ENCODE measurements around the gene TMEM198. TPM values are rescaled to one million over a fixed set of nuclear protein-coding genes. Genes with fewer than 3 reads are reported as not detected.

TMEM198 gene
- total RNA-seq, 2 experiments from 2014 or later: 2.5 to 6.6 TPM

GRCh38 chr2:219512524-219513216 lies 31.2 kb upstream of the TMEM198 start:
- no peak overlapping the region for H3K4me2 ChIP-seq (ENCODE audit: low read length)
- TF ChIP-seq CTCF (conservative IDR thresholded peaks at IDR 0.05; ENCODE audit: low read length) (no peak), EZH2phosphoT487 (IDR thresholded peaks at IDR 0.05; ENCODE audit: borderline replicate concordance, low read depth, low read length) (no peak)
- intact Hi-C loops (cut with micrococcal nuclease; ENCODE audit: unreplicated experiment): no loop called here

DNA sequence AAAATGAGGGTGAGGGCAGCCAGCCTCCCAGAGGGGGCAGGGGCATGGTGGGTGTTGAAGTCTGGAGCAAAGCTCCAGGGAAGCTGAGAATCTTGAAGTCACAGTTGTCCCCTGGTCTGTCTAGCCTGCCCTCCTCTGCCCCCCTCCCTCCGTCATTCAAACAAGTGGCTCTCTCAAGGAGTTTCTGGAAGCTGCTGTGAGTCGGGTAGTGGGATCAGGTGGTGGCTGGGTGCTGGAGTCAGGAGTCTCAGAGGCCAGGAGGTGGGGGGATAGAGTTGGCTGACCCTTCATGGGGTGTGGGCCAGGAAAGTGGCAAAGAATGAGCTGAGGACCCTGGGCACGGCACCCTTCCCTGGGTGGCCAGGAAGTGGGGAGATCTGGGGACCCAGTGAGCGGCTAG lies 30.0 kb upstream of the TMEM198 start:
- Histone ChIP-seq H3K4me3 (ENCODE audit: low read depth, low read length, poor library complexity, severe bottlenecking) (no peak overlapping the region), H3K9me2 (ENCODE audit: insufficient read depth, low read length) (no peaks in the 10 kb centered on the region), H3K79me2 (ENCODE audit: insufficient read depth, low read depth, low read length) (no peaks in the 10 kb centered on the region), H3K4me2 (ENCODE audit: low read length) (no peak overlapping the region), H3K9me3 (ENCODE audit: low read length) (no peaks in the 10 kb centered on the region), H3K27ac (ENCODE audit: low read depth, low read length, poor library complexity, severe bottlenecking) (no peak overlapping the region), H4K20me1 (ENCODE audit: insufficient read depth, low read length) (no peaks in the 10 kb centered on the region), H3K36me3 (ENCODE audit: insufficient read depth, low read length) (no peaks in the 10 kb centered on the region), H3K4me1 (ENCODE audit: insufficient read depth, low read length, poor library complexity, severe bottlenecking) (peaks cover 8% of the 10 kb centered on the region), H2AFZ (ENCODE audit: low read length) (no peak overlapping the region)
- DNase-seq (ENCODE audit: low spot score): no peak
- no TSS peak for BruUV-seq (replicated peaks)
- CTCF ChIA-PET (ENCODE audit: unreplicated experiment): no interaction called here
- intact Hi-C loops (cut with micrococcal nuclease; ENCODE audit: unreplicated experiment): no loop called here
- TF ChIP-seq EZH2phosphoT487 (IDR thresholded peaks at IDR 0.05; ENCODE audit: borderline replicate concordance, low read depth, low read length) (no peak), CTCF (conservative IDR thresholded peaks at IDR 0.05; ENCODE audit: low read length) (no peak)
- POLR2A ChIA-PET: no interaction called here

More at GRCh38 chr2:219512524-219513216, 31.2 kb upstream of the TMEM198 start:
- no peaks in the 10 kb centered on the region for H3K9me2 ChIP-seq (ENCODE audit: insufficient read depth, low read length)
- H3K36me3 ChIP-seq (ENCODE audit: insufficient read depth, low read length): no peaks in the 10 kb centered on the region
- no peak overlapping the region for H2AFZ ChIP-seq (ENCODE audit: low read length)
- H3K4me3 ChIP-seq (ENCODE audit: low read depth, low read length, poor library complexity, severe bottlenecking): no peak overlapping the region
- CTCF ChIA-PET (ENCODE audit: unreplicated experiment): no interaction called here
- H3K4me1 ChIP-seq (ENCODE audit: insufficient read depth, low read length, poor library complexity, severe bottlenecking): peaks cover 10% of the 10 kb centered on the region
- no TSS peak for BruUV-seq (replicated peaks)
- H4K20me1 ChIP-seq (ENCODE audit: insufficient read depth, low read length): no peaks in the 10 kb centered on the region
- no peaks in the 10 kb centered on the region for H3K9me3 ChIP-seq (ENCODE audit: low read length)
- no peaks in the 10 kb centered on the region for H3K79me2 ChIP-seq (ENCODE audit: insufficient read depth, low read depth, low read length)
- POLR2A ChIA-PET: no interaction called here
- no peak overlapping the region for H3K27ac ChIP-seq (ENCODE audit: low read depth, low read length, poor library complexity, severe bottlenecking)
- DNase-seq (ENCODE audit: low spot score): no peak

DNA sequence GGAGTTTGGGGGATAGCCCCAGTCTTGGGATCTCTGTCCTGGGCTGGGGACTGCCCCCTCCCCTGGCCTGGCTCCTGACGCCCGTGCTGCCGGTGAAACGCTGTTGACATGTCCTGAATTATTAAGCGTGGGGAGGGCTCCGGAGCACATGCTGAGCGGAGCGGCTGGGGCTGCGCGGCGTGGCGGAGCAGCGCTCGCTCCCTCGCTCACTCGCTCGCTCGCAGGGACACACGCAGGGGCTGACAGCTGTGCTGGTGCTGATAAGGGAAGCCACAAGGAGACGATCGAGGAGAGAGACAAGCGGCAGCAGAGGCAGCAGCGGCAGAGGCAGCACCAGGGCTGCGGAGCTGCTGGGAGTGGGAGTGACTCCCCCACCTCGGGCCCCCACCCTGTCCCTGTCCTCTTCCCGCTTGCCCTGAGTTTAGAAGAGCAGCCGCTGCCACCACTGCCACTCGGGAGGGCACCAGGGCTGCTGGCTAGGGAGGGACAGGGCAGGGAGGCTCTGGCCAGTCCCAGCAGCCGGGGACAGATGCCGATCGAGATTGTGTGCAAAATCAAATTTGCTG lies 29.5 kb upstream of the TMEM198 start, which contains the start of gene ASIC4:
TSS of gene ASIC4 (plus strand) at position 287 of the 566 bp plus-strand sequence. CDS start at position 530, 243 bp downstream.
- DNase-seq (ENCODE audit: low spot score): no peak
- Histone ChIP-seq H3K4me1 (ENCODE audit: insufficient read depth, low read length, poor library complexity, severe bottlenecking) (peaks cover 3% of the 10 kb centered on the region), H3K79me2 (ENCODE audit: insufficient read depth, low read depth, low read length) (no peaks in the 10 kb centered on the region), H2AFZ (ENCODE audit: low read length) (no peak within 1 kb of the TSS), H3K9me3 (ENCODE audit: low read length) (no peaks in the 10 kb centered on the region), H3K27ac (ENCODE audit: low read depth, low read length, poor library complexity, severe bottlenecking) (no peak within 1 kb of the TSS), H3K36me3 (ENCODE audit: insufficient read depth, low read length) (no peaks in the 10 kb centered on the region), H4K20me1 (ENCODE audit: insufficient read depth, low read length) (no peaks in the 10 kb centered on the region), H3K4me2 (ENCODE audit: low read length) (no peak within 1 kb of the TSS), H3K4me3 (ENCODE audit: low read depth, low read length, poor library complexity, severe bottlenecking) (no peak within 1 kb of the TSS), H3K9me2 (ENCODE audit: insufficient read depth, low read length) (no peaks in the 10 kb centered on the region)
- no TSS peak for BruUV-seq (replicated peaks)
- CTCF ChIA-PET (ENCODE audit: unreplicated experiment): no interaction called here
- intact Hi-C loops (cut with micrococcal nuclease; ENCODE audit: unreplicated experiment): no loop called here
- no peak for TF ChIP-seq CTCF (conservative IDR thresholded peaks at IDR 0.05; ENCODE audit: low read length)
- TF ChIP-seq EZH2phosphoT487 (IDR thresholded peaks at IDR 0.05; ENCODE audit: borderline replicate concordance, low read depth, low read length): no peak
- POLR2A ChIA-PET: no interaction called here
